ENCODE results near the gene FANCC. TPM values are rescaled to one million over a fixed set of nuclear protein-coding genes. Genes with fewer than 3 reads are reported as not detected.
A peak's percentile ranks its signal among the peaks of the same experiment; 100 is the strongest.
"Not testable (repeated sequence)": the region's sequence is repeated elsewhere in the genome, so short reads cannot be mapped to it uniquely, and the experiment has no call there.

Gene FANCC
- total and polyA plus RNA-seq, 9 donors: 9.8 to 16.4 (median 15.0) TPM

- Histone ChIP-seq H3K27me3 (ENCODE audit: control insufficient read depth, insufficient read depth, low read length) (no peaks in the 10 kb centered on the region), H3K9me3 (replicated peaks; ENCODE audit: control insufficient read depth, low read depth, low read length) (no peaks in the 10 kb centered on the region), H3K4me1 (ENCODE audit: control insufficient read depth, insufficient read depth, low read length) (no peaks in the 10 kb centered on the region), H3K4me3 (ENCODE audit: low read length) (no peak overlapping the region), H3K36me3 (ENCODE audit: control insufficient read depth, insufficient read depth, low read length) (no peaks in the 10 kb centered on the region), H3K27ac (ENCODE audit: low read length) (no peak overlapping the region)
- DNase-seq: no peak
- WGBS (ENCODE audit: insufficient coverage): 94% methylated on average over 2 of the region's 5 CpGs
Observed at GRCh38 chr9:95217936-95218335, 99.6 kb downstream of the FANCC start.

GRCh38 chr9:95215336-95215898, 102.1 kb downstream of the FANCC start:
- DNase-seq: peak; percentile 20
- 36% methylated on average over 4 of the region's 5 CpGs for WGBS (ENCODE audit: insufficient coverage)

GRCh38 chr9:95213117-95213516, 104.4 kb downstream of the FANCC start:
- no peaks in the 10 kb centered on the region for H3K27me3 ChIP-seq (ENCODE audit: control insufficient read depth, insufficient read depth, low read length)
- no peaks in the 10 kb centered on the region for H3K9me3 ChIP-seq (replicated peaks; ENCODE audit: control insufficient read depth, low read depth, low read length)
- H3K4me1 ChIP-seq (ENCODE audit: control insufficient read depth, insufficient read depth, low read length): no peaks in the 10 kb centered on the region
- no peak overlapping the region for H3K27ac ChIP-seq (ENCODE audit: low read length)
- H3K4me3 ChIP-seq (ENCODE audit: low read length): no peak overlapping the region
- H3K36me3 ChIP-seq (ENCODE audit: control insufficient read depth, insufficient read depth, low read length): no peaks in the 10 kb centered on the region
- DNase-seq: no peak

More at GRCh38 chr9:95215336-95215898, 102.1 kb downstream of the FANCC start:
- H3K27ac ChIP-seq (ENCODE audit: low read length): no peak overlapping the region
- no peaks in the 10 kb centered on the region for H3K4me1 ChIP-seq (ENCODE audit: control insufficient read depth, insufficient read depth, low read length)
- no peaks in the 10 kb centered on the region for H3K36me3 ChIP-seq (ENCODE audit: control insufficient read depth, insufficient read depth, low read length)
- no peak overlapping the region for H3K4me3 ChIP-seq (ENCODE audit: low read length)
- H3K27me3 ChIP-seq (ENCODE audit: control insufficient read depth, insufficient read depth, low read length): no peaks in the 10 kb centered on the region
- no peaks in the 10 kb centered on the region for H3K9me3 ChIP-seq (replicated peaks; ENCODE audit: control insufficient read depth, low read depth, low read length)

GRCh38 chr9:95211028-95211427, 106.5 kb downstream of the FANCC start:
- no peaks in the 10 kb centered on the region for H3K27me3 ChIP-seq (ENCODE audit: control insufficient read depth, insufficient read depth, low read length)
- H3K27ac ChIP-seq (ENCODE audit: low read length): no peak overlapping the region
- no peaks in the 10 kb centered on the region for H3K36me3 ChIP-seq (ENCODE audit: control insufficient read depth, insufficient read depth, low read length)
- H3K4me3 ChIP-seq (ENCODE audit: low read length): no peak overlapping the region
- no peaks in the 10 kb centered on the region for H3K9me3 ChIP-seq (replicated peaks; ENCODE audit: control insufficient read depth, low read depth, low read length)
- WGBS (ENCODE audit: insufficient coverage): 63% methylated on average over 1 of the region's 1 CpG
- no peaks in the 10 kb centered on the region for H3K4me1 ChIP-seq (ENCODE audit: control insufficient read depth, insufficient read depth, low read length)
- DNase-seq: no peak

GRCh38 chr9:95207403-95207802, 110.1 kb downstream of the FANCC start:
- 94% methylated on average over 2 of the region's 4 CpGs for WGBS (ENCODE audit: insufficient coverage)
- Histone ChIP-seq H3K27ac (ENCODE audit: low read length) (no peak overlapping the region), H3K27me3 (ENCODE audit: control insufficient read depth, insufficient read depth, low read length) (no peaks in the 10 kb centered on the region), H3K4me1 (ENCODE audit: control insufficient read depth, insufficient read depth, low read length) (no peaks in the 10 kb centered on the region), H3K9me3 (replicated peaks; ENCODE audit: control insufficient read depth, low read depth, low read length) (no peaks in the 10 kb centered on the region), H3K36me3 (ENCODE audit: control insufficient read depth, insufficient read depth, low read length) (no peaks in the 10 kb centered on the region), H3K4me3 (ENCODE audit: low read length) (no peak overlapping the region)
- no peak for DNase-seq

- DNase-seq: no peak
- H3K4me1 ChIP-seq (ENCODE audit: control insufficient read depth, insufficient read depth, low read length): no peaks in the 10 kb centered on the region
- no peak overlapping the region for H3K27ac ChIP-seq (ENCODE audit: low read length)
- H3K4me3 ChIP-seq (ENCODE audit: low read length): no peak overlapping the region
- H3K36me3 ChIP-seq (ENCODE audit: control insufficient read depth, insufficient read depth, low read length): no peaks in the 10 kb centered on the region
- no peaks in the 10 kb centered on the region for H3K9me3 ChIP-seq (replicated peaks; ENCODE audit: control insufficient read depth, low read depth, low read length)
- WGBS (ENCODE audit: insufficient coverage): 30% methylated on average over 2 of the region's 8 CpGs
- no peaks in the 10 kb centered on the region for H3K27me3 ChIP-seq (ENCODE audit: control insufficient read depth, insufficient read depth, low read length)
Observed at GRCh38 chr9:95206143-95206542, 111.4 kb downstream of the FANCC start.

GRCh38 chr9:95204710-95205109, 112.8 kb downstream of the FANCC start:
- no peaks in the 10 kb centered on the region for H3K9me3 ChIP-seq (replicated peaks; ENCODE audit: control insufficient read depth, low read depth, low read length)
- no peak overlapping the region for H3K27ac ChIP-seq (ENCODE audit: low read length)
- WGBS (ENCODE audit: insufficient coverage): no CpG with 5 or more reads among the region's 2 CpGs
- no peaks in the 10 kb centered on the region for H3K27me3 ChIP-seq (ENCODE audit: control insufficient read depth, insufficient read depth, low read length)
- no peak for DNase-seq
- no peaks in the 10 kb centered on the region for H3K36me3 ChIP-seq (ENCODE audit: control insufficient read depth, insufficient read depth, low read length)
- no peak overlapping the region for H3K4me3 ChIP-seq (ENCODE audit: low read length)
- no peaks in the 10 kb centered on the region for H3K4me1 ChIP-seq (ENCODE audit: control insufficient read depth, insufficient read depth, low read length)

GRCh38 chr9:95204310-95204709, 113.2 kb downstream of the FANCC start:
- Histone ChIP-seq H3K9me3 (replicated peaks; ENCODE audit: control insufficient read depth, low read depth, low read length) (no peaks in the 10 kb centered on the region), H3K4me3 (ENCODE audit: low read length) (no peak overlapping the region), H3K4me1 (ENCODE audit: control insufficient read depth, insufficient read depth, low read length) (no peaks in the 10 kb centered on the region), H3K36me3 (ENCODE audit: control insufficient read depth, insufficient read depth, low read length) (no peaks in the 10 kb centered on the region), H3K27ac (ENCODE audit: low read length) (no peak overlapping the region), H3K27me3 (ENCODE audit: control insufficient read depth, insufficient read depth, low read length) (no peaks in the 10 kb centered on the region)
- WGBS (ENCODE audit: insufficient coverage): no CpG with 5 or more reads among the region's 3 CpGs
- DNase-seq: no peak

- H3K4me3 ChIP-seq (ENCODE audit: low read length); H3K27ac ChIP-seq (ENCODE audit: low read length); H3K4me1 ChIP-seq (ENCODE audit: control insufficient read depth, insufficient read depth, low read length); DNase-seq; H3K27me3 ChIP-seq (ENCODE audit: control insufficient read depth, insufficient read depth, low read length); H3K36me3 ChIP-seq (ENCODE audit: control insufficient read depth, insufficient read depth, low read length); H3K9me3 ChIP-seq (replicated peaks; ENCODE audit: control insufficient read depth, low read depth, low read length): not testable (repeated sequence)
- WGBS (ENCODE audit: insufficient coverage): no CpG with 5 or more reads among the region's 2 CpGs
Observed at GRCh38 chr9:95203019-95203418, 114.5 kb downstream of the FANCC start.

GRCh38 chr9:95202076-95202681, 115.3 kb downstream of the FANCC start:
- H3K27me3 ChIP-seq (ENCODE audit: control insufficient read depth, insufficient read depth, low read length): no peaks in the 10 kb centered on the region
- no peak for DNase-seq
- H3K4me3 ChIP-seq (ENCODE audit: low read length): no peak overlapping the region
- H3K36me3 ChIP-seq (ENCODE audit: control insufficient read depth, insufficient read depth, low read length): no peaks in the 10 kb centered on the region
- H3K9me3 ChIP-seq (replicated peaks; ENCODE audit: control insufficient read depth, low read depth, low read length): no peaks in the 10 kb centered on the region
- WGBS (ENCODE audit: insufficient coverage): 55% methylated on average over 3 of the region's 5 CpGs
- no peak overlapping the region for H3K27ac ChIP-seq (ENCODE audit: low read length)
- H3K4me1 ChIP-seq (ENCODE audit: control insufficient read depth, insufficient read depth, low read length): peaks cover 6% of the 10 kb centered on the region

- H3K9me3 ChIP-seq (replicated peaks; ENCODE audit: control insufficient read depth, low read depth, low read length): no peaks in the 10 kb centered on the region
- H3K27me3 ChIP-seq (ENCODE audit: control insufficient read depth, insufficient read depth, low read length): no peaks in the 10 kb centered on the region
- peaks cover 6% of the 10 kb centered on the region for H3K4me1 ChIP-seq (ENCODE audit: control insufficient read depth, insufficient read depth, low read length)
- no CpG with 5 or more reads among the region's 4 CpGs for WGBS (ENCODE audit: insufficient coverage)
- H3K27ac ChIP-seq (ENCODE audit: low read length): no peak overlapping the region
- no peaks in the 10 kb centered on the region for H3K36me3 ChIP-seq (ENCODE audit: control insufficient read depth, insufficient read depth, low read length)
- peak; percentile 33 for DNase-seq
- no peak overlapping the region for H3K4me3 ChIP-seq (ENCODE audit: low read length)
Observed at GRCh38 chr9:95201206-95201605, 116.3 kb downstream of the FANCC start.
